GM19328 (cell line): Measurements from ENCODE around the gene SLC6A19.

Experiments used
- ATAC-seq: cut with Tn5 transposase; IDR thresholded peaks from one replicate; pipeline ENCODE4 v1.9.1; 2021; ENCODE audit warnings: mild to moderate bottlenecking, moderate library complexity; ENCODE audit not compliant: unreplicated experiment

SLC6A19 gene

DNA sequence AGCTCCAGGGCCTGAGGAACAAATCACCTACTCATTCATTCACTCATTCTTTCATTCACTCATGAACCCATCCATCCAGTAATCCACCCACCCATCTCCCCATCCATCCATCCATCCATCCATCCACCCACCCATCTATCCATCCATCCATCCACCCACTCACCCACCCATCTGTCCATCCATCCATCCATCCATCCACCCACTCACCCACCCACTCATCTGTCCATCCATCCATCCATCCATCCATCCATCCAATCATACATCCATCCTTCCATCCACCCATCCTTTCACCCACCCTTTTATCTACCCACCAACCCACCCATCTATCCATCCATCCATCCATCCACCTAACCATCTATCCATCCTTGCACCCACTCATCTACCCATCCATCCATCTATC, 35.5 kb upstream of the SLC6A19 start:
- no peak for ATAC-seq

DNA sequence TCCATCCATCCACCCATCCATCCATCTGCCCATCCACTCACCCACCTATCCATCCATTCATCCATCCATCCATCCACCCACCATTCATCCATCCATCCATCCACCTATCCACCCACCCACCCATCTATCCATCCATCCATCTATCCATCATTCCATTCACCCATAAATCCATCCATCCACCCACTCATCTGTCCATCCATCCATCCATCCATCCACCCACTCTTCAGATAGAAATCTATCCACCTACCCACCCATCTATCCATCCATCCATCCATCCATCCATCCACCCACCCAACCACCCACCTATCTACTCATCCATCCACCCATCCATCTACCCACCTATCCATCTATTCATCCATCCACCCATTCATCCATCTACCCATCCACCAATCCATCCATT, 35.0 kb upstream of the SLC6A19 start:
- no peak for ATAC-seq

DNA sequence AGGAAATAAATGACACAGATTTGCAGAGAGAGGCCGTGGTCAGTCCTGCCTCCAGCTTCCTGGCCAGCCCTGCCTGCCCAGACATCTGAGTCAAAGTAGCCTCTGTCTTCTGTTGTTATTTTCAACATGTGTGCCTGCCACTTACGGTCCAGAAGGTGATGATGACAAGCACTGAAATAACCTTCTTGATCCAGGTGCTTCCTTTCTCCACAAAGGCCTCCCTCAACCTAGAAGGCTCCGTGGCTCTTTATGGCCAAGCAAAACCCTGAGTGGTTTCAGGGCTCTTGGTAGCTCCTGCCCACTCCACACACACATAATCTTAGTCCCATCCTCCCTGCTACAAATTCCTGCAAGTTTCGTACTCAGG, 34.1 kb upstream of the SLC6A19 start:
- ATAC-seq, result no peak

DNA sequence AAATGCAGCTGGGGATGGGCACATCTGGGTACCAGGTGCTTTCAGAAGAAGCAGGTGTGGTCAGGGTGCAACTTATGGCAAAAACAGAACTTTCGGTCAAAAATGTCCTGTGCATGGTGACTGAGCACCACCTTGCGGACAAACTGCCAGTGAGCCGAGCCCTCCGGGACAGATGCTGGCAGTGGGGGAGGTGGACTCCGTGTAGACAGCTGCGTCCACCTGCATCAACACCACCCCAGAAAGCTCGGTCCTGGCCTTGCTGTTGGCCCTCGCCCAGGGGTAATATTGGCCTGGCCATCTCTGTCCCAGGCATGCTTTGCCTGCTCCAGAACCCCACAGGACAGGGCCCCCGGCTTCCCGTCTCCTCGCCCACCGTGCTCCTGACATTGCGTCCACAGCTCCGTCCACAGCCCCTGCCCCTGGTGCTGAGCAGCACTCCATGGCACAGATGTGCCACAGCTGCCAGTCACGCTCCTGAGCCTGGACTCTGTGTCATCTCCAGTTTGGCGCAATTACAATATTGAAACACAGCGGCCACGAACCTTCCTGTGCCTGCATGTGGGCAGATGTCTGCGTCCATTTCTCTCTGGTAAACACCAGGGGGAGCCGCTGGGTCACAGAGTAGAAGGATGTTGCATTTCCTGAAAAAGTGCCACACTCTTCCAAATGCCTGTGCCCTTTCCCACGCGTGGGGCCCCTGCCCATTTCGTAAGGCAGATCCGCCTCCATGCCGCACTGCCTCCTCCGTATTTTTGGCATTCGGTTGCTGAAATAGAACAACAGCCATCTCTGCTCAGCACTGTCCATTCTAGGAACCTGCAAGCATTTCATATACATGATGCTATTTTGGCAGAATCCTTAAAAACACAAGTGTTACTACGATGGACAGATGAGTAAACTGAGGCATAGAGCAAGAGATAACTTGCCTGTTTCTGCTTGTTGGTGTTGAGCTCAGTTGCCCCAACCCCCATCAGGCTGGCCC, 33.4 kb upstream of the SLC6A19 start:
- no peak for ATAC-seq

DNA sequence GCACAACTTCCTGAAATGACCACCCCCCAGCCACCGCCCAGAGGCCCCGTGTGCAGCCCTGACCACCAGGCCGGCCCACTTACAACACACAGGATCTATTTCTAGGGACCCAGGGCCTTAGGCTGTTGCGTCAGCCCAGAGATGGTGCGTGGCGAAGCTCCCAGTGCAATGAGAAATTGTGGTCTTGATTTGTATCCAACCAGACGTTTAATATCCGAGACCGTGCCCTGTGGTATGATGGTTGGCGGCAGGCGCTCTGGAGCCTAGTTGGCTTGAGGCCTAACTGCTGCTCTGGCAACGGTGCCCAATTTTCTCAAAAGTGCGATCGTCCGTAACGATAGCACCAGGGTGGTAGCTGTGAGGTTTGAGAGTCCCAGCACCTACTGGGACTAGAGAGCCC, 32.6 kb upstream of the SLC6A19 start:
- no peak for ATAC-seq

DNA sequence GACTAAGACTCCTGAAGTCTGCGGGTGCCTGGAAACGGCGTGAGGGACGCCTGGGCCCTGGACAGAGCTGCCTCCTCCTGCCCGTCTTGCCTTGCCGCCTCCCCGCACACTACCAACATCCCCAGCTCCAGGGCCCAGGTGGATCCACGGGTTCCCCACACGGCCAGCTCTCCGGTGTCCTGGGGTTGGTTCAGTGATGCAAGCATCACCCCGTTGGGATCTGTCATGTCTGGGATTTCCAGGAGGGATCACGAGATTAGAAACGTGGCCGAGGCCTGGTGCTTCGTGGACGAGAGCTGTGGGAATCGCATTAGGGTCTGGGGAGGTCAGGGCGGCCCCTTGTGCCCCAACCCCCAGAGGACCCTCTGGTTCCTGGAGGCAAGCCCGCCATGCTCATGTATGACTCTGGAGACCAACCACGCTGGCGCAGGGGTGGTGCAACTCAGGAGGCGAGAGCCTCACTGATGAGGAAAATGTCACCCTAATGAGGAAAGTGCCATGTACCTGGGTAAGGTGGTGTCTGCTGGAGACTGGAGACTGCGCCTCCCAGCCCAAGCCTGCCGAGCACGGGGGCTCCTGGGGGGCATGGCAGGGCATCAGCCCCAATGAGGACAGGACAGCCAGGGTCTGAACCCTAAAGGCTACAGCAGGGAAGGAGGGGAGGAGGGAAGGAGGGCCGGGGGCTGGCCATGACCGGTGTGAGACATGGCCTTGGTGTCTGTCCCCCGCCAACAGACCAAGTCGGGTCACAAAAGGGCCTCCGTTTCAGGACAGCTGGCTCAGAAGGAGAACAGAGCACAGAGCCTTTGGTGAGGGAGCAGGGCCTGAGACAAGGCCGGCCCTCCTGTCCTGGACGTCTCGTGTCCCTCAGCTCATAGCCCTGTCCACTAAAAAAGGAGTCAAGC, 31.9 kb upstream of the SLC6A19 start:
- ATAC-seq, result no peak

DNA sequence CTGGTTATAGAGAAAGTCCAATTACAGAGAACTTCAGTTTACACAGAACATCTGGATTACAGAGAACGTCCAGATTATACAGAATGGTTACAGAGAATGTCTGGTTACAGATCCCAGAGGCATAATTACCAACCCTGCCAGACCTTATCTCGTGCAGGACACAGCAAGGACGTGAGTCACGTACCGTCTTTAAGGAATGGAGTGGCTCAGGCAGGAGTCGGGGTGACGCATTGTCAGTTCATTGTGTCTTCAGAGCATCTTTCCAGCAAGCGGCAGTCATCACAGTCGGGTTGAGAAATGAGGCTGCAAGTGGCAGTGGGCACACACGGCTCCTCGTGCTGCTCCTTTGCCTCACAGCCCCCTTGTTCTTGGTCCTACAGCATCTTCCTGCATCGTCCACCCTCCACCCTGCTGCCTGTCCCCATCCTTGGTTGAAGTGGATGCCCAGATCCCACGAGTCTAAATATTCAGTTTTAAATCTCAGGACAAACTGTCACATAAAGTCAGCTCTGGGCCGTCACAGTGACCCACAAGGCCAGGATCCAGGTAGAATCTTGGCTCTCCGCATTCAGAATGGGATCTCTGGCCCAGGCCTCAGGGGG, 30.0 kb upstream of the SLC6A19 start:
- no peak for ATAC-seq

DNA sequence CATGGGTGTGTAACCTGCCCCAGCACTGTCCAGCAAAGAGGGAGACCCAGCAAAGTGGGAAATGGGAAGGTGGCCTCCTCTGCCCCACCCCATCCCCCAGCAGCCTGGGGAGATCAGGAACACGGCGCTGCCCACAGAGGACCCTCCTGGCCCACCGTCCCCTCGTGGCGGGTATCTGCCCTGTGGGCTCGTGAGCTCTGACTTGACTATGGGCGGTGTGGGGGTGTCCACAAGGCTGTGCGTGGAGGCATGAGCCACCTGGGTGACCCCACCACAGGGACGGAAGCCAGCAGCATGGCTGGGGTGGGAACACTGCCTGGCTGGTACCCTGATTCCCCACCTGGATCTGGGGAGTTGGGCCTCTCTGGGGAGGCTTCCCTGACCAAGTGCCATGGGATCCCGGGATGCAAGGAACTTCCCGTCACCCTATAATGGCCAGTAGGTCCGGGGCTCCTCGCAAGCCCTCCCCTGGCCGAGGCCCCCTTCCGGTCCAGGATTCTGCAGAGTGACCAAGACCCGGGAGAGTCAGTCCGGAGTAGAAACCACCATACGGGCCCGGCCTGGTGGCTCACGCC, 29.3 kb upstream of the SLC6A19 start:
- ATAC-seq, result no peak

DNA sequence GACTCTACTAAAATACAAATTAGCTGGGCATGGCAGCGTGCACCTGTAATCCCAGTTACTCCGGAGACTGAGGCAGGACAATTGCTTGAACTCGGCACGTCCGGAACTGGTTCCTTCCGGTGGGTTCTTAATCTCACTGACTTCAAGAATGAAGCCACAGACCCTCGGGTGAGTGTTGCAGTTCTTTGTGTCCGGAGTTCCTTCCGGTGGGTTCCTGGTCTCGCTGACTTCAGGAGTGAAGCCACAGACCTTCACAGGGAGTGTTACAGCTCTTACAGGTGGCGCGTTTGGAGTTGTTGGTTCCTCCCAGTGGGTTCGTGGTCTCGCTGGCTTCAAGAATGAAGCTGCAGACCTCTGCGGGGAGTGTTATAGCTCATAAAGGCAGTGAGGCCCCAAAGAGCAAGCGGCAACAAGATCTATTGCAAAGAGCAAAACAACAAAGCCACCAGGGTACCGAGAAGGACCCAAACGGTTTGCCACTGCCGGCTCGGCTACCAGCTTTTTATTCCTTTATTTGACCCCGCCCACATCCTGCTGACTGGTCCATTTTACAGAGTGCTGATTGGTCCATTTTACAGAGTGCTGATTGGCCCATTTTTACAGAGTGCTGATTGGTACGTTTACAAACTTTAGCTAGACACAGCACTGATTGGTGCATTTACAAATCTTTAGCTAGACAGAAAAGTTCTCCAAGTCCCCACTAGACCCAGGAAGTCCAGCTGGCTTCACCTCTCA, 28.6 kb upstream of the SLC6A19 start:
- ATAC-seq, result no peak

DNA sequence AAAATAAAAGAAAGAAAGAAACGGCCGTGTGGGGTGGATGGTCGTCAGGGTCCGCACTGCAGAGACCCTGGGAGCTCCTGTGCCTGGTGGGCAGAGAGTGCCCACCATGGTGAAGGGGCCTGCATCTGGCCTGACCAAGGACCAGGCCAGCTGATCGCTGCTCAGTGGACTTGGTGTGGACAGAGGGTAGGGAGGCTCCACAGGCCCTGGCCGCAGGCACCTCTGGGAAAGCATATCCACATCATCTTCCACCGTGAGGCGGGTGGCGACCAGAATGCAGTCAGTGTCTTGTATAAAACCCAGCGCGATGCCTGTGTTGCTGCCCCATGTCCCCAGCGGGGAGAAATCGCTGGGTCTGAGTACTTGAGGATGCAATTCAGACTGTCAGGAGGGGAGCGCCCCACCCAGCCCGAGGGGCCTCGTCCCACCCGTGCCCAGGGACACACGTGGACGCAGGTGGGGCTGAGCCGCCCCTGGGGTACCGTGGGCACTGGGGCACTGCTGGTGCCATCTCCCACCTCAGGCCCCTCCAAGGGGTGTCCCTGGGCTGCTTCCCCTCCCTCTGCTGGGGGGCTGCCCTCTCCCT, 27.8 kb upstream of the SLC6A19 start:
- ATAC-seq, result no peak

DNA sequence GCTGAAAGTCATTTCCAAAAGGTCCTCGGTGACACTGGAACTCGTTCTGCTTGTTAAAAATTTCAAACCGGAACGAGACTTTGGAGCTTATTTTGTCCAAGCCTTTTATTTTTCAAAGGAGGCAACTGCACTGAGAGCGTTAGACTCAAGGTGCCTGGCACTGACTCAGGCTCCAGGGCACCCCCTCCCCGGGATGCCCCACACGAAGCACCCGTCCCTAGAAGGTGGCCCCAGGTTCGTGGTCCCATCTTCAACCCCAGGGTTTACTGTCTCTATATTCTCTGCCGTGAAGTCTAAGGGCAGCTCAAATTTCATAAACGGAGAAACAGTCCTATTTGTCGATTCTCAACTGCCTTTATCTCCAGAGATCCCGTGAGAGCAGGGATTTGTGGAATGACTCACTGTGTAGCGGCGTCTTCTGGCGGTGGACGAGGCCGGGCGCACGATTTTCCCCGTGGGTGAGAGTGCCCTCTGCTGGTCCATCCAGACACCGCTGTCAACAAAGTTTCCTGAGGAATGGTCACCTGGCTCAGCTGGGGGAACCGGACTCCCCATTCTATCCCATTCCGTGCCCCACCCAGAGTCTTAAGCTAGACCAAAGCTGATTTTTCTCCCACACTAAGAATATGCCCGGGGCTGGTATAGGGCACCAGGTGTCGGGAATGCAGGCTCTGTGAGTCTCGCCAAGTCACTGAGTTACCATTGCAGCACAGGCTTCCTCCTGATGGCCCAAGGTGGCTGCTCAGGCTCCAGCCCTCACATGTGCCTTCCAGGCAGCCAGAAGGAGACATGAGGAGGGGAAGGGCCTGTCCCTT, 27.1 kb upstream of the SLC6A19 start:
- no peak for ATAC-seq

DNA sequence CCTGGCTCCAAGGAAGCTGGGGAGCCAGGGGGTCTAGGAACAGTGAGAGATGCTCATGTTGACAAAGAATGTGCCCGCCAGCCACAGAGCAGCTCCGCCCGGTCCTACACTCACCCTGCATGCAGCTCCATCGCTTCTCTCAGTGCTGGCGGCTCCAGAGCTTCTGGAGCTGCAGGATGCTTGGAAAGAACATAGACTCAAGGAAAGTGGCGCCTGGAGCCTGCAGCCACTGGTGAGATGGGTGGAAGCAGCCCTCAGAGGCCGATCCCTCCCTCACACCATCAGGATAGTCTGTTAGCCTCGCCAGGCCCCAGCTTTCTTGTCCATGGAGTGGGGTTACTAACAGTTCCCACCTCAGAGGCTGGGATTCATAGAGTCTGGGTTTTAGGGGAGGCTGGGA, 26.4 kb upstream of the SLC6A19 start:
- ATAC-seq, result no peak

DNA sequence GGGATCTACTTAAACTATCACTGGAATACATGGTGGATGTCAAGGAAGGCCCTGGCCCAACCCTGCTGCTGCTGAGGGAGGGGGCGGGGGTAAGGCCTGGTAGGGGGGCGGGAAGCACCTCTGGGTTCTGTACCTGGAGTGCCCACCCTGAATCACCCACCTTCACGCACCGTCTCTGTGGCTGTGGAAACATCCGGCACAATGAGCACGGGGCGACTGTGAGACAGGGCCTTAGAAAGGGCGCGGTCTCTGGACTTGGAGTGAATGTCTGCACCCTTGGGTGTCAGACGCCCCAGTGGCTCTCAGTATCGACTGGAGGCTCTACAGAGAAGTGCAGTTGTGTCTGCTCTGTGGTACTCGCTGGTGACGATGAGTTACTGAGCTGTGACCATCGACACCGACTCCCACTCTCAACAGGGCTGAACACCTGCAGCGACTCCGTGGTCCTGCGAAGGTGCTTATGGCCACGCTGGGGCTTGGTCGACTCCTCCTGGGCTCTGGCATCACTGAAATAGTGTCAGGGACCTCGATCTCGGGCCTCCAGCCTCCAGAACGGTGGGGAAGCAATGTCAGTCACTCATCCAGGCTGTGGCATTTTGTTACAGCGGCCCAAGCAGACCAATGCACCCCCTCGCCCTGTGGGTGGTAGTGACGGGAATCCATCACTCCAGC, 25.5 kb upstream of the SLC6A19 start:
- ATAC-seq, result no peak

DNA sequence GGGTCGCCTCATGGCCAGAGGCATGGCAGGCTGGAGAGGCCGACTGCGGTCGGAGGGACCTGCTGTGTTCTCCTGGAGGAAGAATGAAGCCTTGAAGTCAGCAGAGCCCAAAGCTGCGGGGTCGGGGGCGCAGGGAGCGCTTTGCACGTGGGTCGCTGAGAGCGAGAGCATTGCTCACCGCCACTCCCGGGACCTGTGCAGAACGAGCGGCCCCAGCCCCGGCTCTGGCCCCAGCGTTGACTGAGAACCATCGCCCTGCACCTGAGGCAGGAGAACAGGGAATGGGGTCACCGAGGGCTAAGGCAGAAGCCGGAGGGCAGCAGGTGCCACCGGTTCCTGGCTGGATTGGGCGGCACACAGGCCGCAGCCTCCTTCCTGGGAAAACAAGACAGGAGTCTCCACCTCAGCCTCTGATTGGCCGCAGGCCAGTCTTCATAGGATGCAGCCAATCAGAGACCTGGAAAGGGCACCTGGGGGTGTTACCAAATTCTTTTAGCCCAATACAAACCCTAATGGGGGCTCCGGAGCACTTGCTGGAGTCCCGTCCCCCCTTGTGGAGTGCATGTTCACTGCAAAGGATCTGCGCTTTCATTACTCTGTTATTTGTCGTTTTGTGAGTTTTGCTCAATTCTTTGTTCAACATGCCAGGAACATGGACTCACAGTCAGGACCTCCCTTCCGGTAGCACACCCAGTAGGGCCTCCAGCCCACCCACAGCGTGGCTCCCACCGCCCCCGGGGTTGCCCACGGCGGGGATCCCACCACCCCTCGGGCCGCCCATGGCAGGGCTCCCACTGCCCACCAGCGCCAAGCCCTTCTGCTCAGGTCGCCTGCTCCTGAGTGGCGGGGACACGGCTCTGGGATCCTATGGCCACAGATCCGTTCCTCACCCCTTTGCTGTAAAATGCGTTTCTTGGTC, 24.7 kb upstream of the SLC6A19 start:
- no peak for ATAC-seq

DNA sequence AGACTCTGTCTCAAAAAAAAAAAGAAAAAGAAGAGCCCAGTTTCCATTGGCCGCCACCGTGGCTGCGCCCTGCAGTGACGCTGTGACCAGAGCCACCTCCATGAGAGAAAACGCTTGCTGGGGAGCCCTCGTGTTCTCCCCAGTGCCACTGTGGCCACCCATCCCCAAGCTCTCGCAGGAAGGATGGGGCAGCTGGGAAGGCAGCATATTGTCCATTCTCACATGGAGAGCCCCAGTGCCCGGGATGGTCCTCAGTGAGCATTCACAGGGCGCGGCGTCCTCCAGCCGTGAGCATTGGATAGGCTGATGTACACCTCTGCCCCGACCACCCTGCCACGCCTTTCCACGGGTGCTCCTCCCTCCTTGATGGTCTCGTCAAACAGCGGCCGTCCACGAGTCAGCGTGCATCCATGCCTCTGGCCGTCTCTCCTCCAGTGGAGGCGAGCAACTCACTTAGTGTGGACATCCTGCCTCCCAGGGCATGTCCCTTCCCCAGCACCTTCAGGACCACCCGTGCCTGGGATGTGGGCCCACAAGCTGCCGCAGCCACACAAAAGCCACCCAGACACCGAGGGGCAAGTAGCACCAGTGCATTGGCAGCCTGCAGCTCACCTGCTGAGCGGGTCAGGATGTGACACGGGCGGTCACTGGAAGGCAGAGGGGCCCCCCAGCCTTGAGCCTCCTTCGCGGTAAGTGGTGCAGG, 23.4 kb upstream of the SLC6A19 start:
- ATAC-seq, result no peak

DNA sequence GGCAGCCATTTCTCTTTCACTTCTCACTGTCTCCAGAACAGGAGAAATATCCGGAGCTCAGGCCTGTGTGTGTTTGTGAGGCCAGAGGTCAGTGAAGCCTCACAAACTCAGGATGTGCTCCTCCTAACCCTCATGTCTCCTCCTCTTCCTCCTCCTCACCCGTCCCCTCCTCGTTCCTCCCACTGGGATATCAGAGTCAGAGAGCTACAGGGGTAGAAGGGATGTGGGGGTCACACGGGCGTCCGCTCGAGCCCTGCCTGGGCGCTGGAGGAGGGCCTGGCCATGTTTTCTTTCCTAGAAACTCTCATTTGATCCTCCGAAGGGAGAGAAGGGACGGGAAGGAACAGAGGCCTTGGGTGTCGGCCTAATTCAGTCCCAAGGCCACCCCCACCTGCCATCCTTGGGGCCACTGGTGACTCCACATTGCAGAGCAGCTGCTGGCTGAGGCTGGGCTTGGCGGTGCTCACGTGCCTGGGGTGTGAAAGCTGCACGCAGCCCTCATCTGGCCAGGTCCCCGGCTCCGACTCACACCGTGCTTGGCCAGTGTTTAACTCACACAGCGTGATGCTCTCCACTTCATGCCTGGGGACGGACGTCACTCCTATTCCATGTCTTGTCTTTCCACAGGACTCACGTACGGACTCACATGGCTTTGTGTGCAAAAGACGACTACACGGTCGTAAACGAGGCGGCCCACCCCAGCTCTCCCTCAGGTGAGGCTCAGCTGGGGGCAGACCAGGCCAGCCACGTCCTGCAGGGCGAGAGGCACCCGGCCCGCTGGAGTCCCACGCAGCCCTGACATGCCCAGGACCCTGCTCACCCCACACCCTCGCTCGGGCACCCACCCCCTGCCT, 22.6 kb upstream of the SLC6A19 start:
- no peak for ATAC-seq
